ENCODE results near the gene NAXD. TPM values are rescaled to one million over a fixed set of nuclear protein-coding genes. Genes with fewer than 3 reads are reported as not detected.
A peak's percentile ranks its signal among the peaks of the same experiment; 100 is the strongest.

The NAXD gene
- total RNA-seq, 4 donors from 2014 or later, result 27.1 to 43.2 (median 35.8) TPM

DNA sequence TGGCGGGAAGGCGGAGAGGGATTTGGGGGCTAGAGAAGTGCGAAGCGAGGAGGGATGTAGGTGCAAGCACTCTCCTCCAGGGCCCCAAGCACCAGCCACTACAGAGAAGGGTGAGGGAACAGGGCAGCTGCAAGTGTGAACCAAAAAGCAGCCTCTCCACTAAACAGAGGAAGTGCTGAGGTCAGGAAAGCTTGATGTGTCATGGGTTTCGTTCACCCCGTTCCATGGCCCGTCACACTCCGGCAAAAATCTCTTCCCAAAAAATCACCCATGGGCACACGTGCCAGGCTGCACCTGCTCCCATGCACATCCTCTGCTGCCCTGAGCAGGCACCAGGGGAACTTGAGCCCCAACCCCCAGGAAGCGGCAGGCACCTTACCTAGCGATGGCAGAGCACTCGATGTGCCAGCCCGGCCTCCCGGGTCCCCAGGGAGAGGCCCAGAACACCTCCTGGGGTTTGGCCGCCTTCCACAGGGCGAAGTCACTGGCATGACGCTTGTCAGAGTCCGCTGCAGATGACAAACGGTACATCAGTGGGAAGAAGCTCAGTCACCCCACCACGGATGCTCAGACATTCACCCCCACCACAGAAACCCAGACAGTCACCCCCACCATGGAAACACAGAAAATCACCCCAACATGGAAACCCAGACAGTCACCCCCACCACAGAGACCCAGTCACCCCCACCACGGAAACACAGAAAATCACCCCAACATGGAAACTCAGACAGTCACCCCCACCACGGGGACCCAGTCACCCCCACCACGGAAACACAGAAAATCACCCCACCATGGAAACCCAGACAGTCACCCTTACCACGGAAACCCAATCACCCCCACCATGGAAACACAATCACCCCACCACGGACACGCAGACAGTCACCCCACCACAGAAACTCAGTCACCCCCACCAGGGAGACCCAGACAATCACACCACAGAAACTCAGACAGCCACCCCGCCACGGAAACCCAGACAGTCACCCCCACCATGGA is 61.5 kb downstream of the NAXD start:
- Histone ChIP-seq H3K9me3 (no peaks in the 10 kb centered on the region), H3K27me3 (no peaks in the 10 kb centered on the region), H3K4me3 (peak overlapping the region in 2 of 4 donors; percentile 7 to 23), H3K4me1 (peaks cover 0 to 3% (median 0%) of the 10 kb centered on the region in 4 donors), H3K36me3 (peaks cover 0 to 45% (median 0%) of the 10 kb centered on the region in 3 donors), H3K27ac (peak overlapping the region in 3 of 4 donors; percentile 35 to 84 (median 84))
- TF ChIP-seq POLR2A (IDR thresholded peaks at IDR 0.05) (no peak), CTCF (IDR thresholded peaks at IDR 0.05) (no peak)
- peak in 2 of 3 donors; percentile 65 to 75 for DNase-seq

DNA sequence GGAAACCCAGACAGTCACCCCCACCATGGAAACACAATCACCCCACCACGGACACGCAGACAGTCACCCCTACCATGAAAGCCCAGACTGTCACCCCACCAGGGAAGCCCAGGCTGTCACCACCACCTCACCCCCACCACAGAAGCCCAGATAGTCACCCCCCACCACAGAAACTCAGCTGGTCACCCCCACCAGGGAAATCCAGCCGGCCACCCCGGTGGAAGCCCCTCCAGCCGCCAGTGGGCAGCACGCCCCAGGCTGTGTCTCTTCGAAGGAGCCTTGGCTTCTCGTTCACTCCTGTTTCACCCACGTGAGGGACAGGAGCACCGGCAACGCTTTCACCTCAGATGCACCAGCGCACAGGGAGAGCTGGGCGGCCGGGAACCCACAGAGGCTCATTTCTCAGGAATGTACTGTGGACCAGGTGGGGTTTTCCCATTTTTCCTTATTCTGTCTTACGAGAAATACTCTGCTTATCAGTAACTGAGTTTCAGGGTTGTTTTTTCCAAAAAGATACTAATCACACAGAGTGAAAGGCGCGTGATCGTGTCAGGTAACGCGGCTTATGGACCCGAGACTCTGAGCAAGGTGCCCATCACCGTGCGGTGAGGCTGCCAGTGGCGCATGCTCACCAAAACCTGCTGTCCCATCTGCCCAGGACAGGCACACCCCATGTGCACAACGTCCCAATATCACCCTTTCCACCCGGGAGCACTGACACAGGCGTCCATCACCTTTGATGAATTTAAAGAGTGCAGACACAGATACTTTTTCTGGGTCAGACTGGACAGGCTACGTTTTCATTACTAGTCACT is 62.6 kb downstream of the NAXD start:
- Histone ChIP-seq H3K27ac (peak overlapping the region in 1 of 4 donors; percentile 84), H3K27me3 (no peaks in the 10 kb centered on the region), H3K4me1 (peaks cover 0 to 3% (median 0%) of the 10 kb centered on the region in 4 donors), H3K9me3 (no peaks in the 10 kb centered on the region), H3K36me3 (peaks cover 0 to 55% (median 0%) of the 10 kb centered on the region in 3 donors), H3K4me3 (no peak overlapping the region)
- DNase-seq, result no peak
- TF ChIP-seq CTCF (IDR thresholded peaks at IDR 0.05) (no peak), POLR2A (IDR thresholded peaks at IDR 0.05) (no peak)

DNA sequence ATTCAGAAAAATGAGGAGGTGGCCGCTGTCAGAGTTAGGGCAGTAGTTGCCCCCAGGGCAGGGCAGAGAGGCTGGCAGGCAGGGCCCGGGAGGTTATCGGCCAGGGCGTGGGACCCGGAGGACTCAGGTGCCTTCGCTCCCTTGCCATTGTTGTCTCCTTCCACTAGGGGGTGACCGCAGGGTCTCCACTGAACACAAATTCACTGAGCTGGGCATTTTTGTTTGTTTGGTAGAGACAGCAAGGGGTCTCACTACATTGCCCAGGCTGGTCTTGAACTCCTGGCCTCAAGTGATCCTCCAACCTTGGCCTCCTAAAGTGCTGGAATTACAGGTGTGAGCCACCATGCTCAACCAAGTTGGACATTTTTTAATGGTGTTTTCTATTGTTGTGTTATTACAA is 65.5 kb downstream of the NAXD start:
- H3K36me3 ChIP-seq, result peaks cover 0 to 62% (median 0%) of the 10 kb centered on the region in 3 donors
- DNase-seq, result no peak
- H3K27me3 ChIP-seq, result no peaks in the 10 kb centered on the region
- H3K9me3 ChIP-seq, result no peaks in the 10 kb centered on the region
- TF ChIP-seq POLR2A (IDR thresholded peaks at IDR 0.05) (no peak), CTCF (IDR thresholded peaks at IDR 0.05) (peak in 5 of 6 experiments; percentile 11 to 32 (median 27))
- peaks cover 0 to 14% (median 2%) of the 10 kb centered on the region in 4 donors for H3K4me1 ChIP-seq
- no peak overlapping the region for H3K4me3 ChIP-seq
- H3K27ac ChIP-seq, result no peak overlapping the region

GRCh38 chr13:110681868-110682550 is 66.7 kb downstream of the NAXD start:
- TF ChIP-seq POLR2A (IDR thresholded peaks at IDR 0.05), result no peak
- no peaks in the 10 kb centered on the region for H3K9me3 ChIP-seq
- no peak for DNase-seq
- H3K4me1 ChIP-seq, result peaks cover 0 to 14% (median 2%) of the 10 kb centered on the region in 4 donors
- no peak overlapping the region for H3K4me3 ChIP-seq
- H3K27ac ChIP-seq, result no peak overlapping the region
- H3K36me3 ChIP-seq, result peaks cover 0 to 62% (median 0%) of the 10 kb centered on the region in 3 donors
- no peaks in the 10 kb centered on the region for H3K27me3 ChIP-seq

DNA sequence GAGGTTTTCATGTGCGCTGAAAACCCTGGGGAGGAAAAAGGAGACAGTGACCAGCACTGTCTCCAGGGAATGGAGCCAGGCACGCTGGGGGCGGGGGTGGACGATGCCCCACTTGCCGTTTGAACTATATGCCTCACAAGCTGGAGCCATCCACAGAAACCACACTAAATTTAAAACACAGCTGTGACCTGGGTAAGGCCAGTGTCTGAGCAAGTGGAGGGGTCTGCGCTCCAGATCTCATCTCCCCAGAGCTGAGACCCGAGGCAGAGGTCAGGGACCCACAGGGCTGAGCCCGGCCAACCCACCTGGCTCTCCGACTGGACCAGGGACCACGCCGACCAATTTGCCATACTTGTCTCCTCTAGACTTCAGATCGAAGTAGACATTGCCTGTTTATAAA is 67.4 kb downstream of the NAXD start:
- DNase-seq, result peak in 1 of 3 donors; percentile 44
- Histone ChIP-seq H3K4me3 (no peak overlapping the region), H3K36me3 (peaks cover 0 to 65% (median 0%) of the 10 kb centered on the region in 3 donors), H3K27me3 (no peaks in the 10 kb centered on the region), H3K9me3 (no peaks in the 10 kb centered on the region), H3K4me1 (peaks cover 0 to 14% (median under 1%) of the 10 kb centered on the region in 4 donors), H3K27ac (no peak overlapping the region)
- TF ChIP-seq POLR2A (IDR thresholded peaks at IDR 0.05), result no peak
- TF ChIP-seq CTCF (IDR thresholded peaks at IDR 0.05), result no peak
